ENCODE data around the gene RPS15.

RPS15 gene

DNA sequence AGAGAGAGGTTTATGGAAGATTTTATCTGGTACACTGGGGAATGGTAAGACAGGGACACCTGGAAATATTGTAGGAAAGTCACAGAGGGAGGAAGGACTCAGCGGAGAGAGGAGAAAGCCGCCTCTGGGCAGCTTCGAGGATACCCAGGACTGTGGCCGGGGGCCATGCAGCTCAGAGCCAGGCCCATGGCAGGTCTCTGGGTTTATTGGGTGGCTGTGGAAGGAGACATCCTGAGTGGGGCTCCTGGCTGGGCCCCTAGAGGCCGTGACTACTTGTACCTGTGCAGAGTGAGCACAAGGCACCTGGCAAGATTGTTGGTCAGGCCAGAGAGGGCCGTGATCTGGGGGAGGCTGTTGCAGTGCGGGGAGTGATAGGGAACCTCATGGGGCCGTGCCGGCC lies 27.4 kb upstream of the RPS15 start:
- H3K9me3 ChIP-seq (ENCODE audit: insufficient read depth, low read length), result no peaks in the 10 kb centered on the region
- no peak for TF ChIP-seq EZH2phosphoT487 (IDR thresholded peaks at IDR 0.05; ENCODE audit: low read depth)
- no peak overlapping the region for H3K27ac ChIP-seq (ENCODE audit: low read length)
- no peak overlapping the region for H3K9ac ChIP-seq (ENCODE audit: low read length)
- no peak overlapping the region for H3K4me2 ChIP-seq (ENCODE audit: low read length)
- no peak overlapping the region for H2AFZ ChIP-seq (ENCODE audit: low read depth, low read length)
- H4K20me1 ChIP-seq (ENCODE audit: insufficient read depth, low read length), result peaks cover 72% of the 10 kb centered on the region
- no peaks in the 10 kb centered on the region for H3K27me3 ChIP-seq (ENCODE audit: low read depth, low read length)
- peaks cover 84% of the 10 kb centered on the region for H3K79me2 ChIP-seq (ENCODE audit: low read length)
- peaks cover 54% of the 10 kb centered on the region for H3K36me3 ChIP-seq (replicated peaks; ENCODE audit: low read depth, low read length)
- H3K4me3 ChIP-seq (ENCODE audit: low read length), result no peak overlapping the region
- peaks cover 51% of the 10 kb centered on the region for H3K4me1 ChIP-seq (ENCODE audit: low read length)

- Histone ChIP-seq H3K27me3 (ENCODE audit: low read depth, low read length) (no peaks in the 10 kb centered on the region), H3K4me2 (ENCODE audit: low read length) (no peak overlapping the region), H3K27ac (ENCODE audit: low read length) (no peak overlapping the region), H4K20me1 (ENCODE audit: insufficient read depth, low read length) (peaks cover 79% of the 10 kb centered on the region), H3K9me3 (ENCODE audit: insufficient read depth, low read length) (no peaks in the 10 kb centered on the region), H3K79me2 (ENCODE audit: low read length) (peaks cover 91% of the 10 kb centered on the region), H3K4me1 (ENCODE audit: low read length) (peaks cover 47% of the 10 kb centered on the region), H3K9ac (ENCODE audit: low read length) (no peak overlapping the region), H3K4me3 (ENCODE audit: low read length) (no peak overlapping the region), H2AFZ (ENCODE audit: low read depth, low read length) (no peak overlapping the region), H3K36me3 (replicated peaks; ENCODE audit: low read depth, low read length) (peaks cover 61% of the 10 kb centered on the region)
- TF ChIP-seq EZH2phosphoT487 (IDR thresholded peaks at IDR 0.05; ENCODE audit: low read depth), result no peak
- no peak for TF ChIP-seq CTCF (IDR thresholded peaks at IDR 0.05; ENCODE audit: low read depth, low read length)
Observed at GRCh38 chr19:1411255-1412191, 26.7 kb upstream of the RPS15 start.

DNA sequence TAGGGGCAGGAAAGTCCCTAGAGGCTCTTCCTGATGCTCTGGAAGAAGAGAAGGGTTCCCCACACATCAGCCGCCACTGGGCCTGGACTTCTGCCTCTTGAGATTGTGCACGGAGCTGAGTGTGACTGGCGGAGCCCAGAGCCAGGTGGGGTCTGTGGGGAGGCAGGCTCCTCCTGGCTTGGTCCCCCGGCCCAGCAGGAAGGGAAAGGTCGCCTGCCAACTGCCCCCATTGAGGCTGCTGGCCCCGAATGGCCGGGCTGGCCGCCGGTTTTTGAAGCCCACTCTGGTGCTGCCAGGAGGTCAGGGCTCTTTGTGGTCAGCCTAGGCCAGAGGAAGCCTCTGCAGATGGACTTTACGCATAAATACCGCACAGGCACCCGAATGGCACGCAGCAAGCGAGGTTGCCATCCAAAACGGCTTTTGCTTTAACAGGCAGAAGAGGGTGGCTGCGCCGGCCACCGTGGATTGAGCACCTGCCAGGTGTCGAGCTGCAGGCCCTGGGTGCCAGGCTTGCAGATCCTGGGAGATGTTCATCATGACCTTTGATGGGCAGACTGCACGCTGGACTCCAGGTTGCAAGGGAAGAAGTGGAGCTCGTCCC lies 25.8 kb upstream of the RPS15 start:
- H3K4me1 ChIP-seq (ENCODE audit: low read length), result peaks cover 46% of the 10 kb centered on the region

More for the DNA sequence above, 25.8 kb upstream of the RPS15 start:
- Histone ChIP-seq H3K79me2 (ENCODE audit: low read length) (peaks cover 100% of the 10 kb centered on the region), H3K9ac (ENCODE audit: low read length) (no peak overlapping the region), H3K4me3 (ENCODE audit: low read length) (no peak overlapping the region), H3K9me3 (ENCODE audit: insufficient read depth, low read length) (no peaks in the 10 kb centered on the region), H2AFZ (ENCODE audit: low read depth, low read length) (no peak overlapping the region), H3K27me3 (ENCODE audit: low read depth, low read length) (no peaks in the 10 kb centered on the region), H3K4me2 (ENCODE audit: low read length) (no peak overlapping the region), H3K27ac (ENCODE audit: low read length) (no peak overlapping the region), H3K36me3 (replicated peaks; ENCODE audit: low read depth, low read length) (peaks cover 69% of the 10 kb centered on the region), H4K20me1 (ENCODE audit: insufficient read depth, low read length) (peaks cover 88% of the 10 kb centered on the region)
- TF ChIP-seq EZH2phosphoT487 (IDR thresholded peaks at IDR 0.05; ENCODE audit: low read depth), result no peak
- no peak for TF ChIP-seq CTCF (IDR thresholded peaks at IDR 0.05; ENCODE audit: low read depth, low read length)
